IPS-18c (cell line): Measurements from ENCODE around the gene KRTAP5-11.
"Not testable (repeated sequence)": the region's sequence is repeated elsewhere in the genome, so short reads cannot be mapped to it uniquely, and the experiment has no call there.

Source experiments
- H3K4me3 ChIP-seq: 2 replicates; pipeline ENCODE4 v1.7.0; 2013; ENCODE audit warnings: low read depth, mild to moderate bottlenecking, low read length, moderate library complexity; ENCODE audit not compliant: insufficient read depth
- H3K9me3 ChIP-seq: one replicate; pipeline ENCODE4 v1.6.1; 2013; ENCODE audit warnings: mild to moderate bottlenecking, low read length, moderate library complexity; ENCODE audit not compliant: control insufficient read depth, insufficient read depth

KRTAP5-11 gene

DNA sequence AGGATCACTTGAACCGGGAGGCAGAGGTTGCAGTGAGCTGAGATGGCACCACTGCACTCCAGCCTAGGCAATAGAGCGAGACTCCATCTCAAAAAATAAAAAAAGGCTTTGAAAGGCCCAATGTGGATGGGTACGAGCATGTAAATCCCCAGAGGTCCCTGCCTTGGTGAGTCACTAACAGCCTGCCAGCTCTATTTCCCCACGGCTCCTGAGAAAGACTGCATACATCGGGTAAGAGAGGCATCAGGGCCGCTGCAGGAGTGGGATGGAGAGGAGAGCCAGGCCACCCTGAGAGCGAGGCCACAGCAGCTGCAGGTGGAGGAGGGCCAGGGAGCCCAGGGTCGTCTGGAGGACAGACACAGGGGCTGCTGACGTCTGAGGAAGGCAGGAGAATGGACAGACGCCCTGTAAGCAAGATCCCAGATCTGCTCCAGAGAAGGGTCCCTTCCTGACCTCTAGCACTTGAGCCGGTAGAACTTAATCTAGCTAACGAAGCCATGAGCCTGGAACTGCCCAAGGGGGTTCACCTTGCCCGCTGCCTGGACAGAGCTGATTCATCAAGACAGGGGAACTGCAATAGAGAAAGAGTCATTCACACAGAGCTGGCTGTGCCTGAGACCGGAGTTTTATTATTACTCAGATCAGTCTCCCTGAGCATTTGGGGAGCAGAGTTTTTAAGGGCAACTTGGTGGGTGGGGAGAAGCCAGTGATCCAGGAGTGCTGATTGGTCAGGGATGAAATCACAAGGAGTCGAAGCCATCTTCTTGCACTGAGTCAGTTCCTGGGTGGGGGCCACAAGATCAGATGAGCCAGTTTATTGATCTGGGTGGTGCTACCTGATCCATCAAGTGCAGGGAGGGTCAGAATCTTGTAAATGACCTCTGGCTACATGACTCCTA lies 39.5 kb downstream of the KRTAP5-11 start:
- H3K4me3 ChIP-seq: no peak overlapping the region; the same call in 1 of the 2 replicates
- H3K9me3 ChIP-seq: peaks cover 4% of the 10 kb centered on the region

DNA sequence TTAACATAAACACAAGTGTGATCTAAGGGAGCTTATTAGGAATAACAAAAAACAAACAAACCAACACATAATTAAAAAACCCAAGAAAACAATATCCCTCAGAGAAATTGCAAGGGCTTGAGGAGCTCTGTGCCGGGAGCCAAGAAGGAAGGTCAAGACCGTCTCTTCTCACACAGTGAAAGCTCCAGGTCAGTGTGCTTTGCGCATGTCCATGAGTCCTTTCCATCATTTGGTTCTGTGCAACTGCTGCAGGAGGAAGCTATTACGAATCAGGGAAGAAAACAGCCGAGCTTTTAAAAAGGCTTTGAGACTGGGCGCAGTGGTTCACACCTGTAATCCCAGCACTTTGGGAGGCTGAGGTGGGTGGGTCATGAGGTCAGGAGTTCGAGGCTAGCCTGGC lies 40.3 kb downstream of the KRTAP5-11 start:
- peaks cover 4% of the 10 kb centered on the region for H3K9me3 ChIP-seq

DNA sequence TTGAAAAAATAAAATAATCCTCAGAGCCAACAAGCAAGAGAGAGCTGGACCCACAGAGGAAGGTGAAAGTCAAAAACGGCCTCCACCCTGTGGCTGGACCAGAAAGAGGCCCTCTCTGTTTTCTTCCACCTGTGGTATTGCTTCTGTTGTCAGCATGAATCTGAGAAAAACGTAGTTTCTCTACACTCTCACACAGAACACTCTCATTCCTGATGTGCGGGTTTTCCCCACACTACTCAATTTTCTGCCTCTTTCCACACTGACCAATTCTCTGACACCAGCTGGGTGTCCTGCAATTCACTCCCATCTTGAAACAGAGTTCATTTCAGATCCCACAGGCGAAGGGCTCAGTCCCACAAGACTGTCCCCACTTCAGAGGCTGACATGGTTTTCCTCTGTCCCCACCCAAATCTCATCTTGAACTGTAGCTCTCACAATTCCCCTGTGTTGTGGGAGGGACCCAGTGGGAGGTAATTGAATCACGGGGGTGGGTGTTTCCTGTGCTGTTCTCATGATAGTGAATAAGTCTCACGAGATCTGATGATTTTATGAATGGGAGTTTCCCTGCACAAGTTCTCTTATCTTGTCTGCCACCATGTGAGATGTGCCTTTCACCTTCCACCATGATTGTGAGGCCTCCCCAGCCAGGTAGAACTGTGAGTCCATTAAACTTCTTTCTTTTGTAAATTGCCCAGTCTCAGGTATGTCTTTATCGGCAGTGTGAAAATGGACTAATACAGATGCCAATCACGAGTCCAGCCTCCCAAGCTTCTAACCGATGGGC lies 42.0 kb downstream of the KRTAP5-11 start:
- H3K9me3 ChIP-seq, H3K4me3 ChIP-seq: not testable (repeated sequence)

More for the DNA sequence above, 40.3 kb downstream of the KRTAP5-11 start:
- H3K4me3 ChIP-seq: no peak overlapping the region

DNA sequence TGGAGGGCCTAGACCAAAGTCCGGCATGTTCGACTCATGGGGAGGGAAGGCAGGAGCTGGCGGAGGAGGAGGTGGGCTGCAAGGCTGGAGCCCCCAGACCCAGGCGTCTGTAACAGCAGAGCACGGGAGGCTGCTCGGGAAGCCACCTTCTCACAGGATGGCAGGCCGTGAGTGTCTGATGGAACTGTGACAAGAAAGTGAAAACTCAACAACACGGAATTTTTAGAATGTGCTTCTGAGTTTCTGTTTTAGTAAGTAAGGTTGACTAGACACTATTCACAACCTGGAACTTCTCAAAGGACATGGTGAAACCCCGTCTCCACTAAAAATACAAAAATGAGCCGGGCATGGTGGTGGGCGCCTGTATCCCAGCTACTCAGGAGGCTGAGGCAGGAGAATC lies 42.7 kb downstream of the KRTAP5-11 start:
- H3K4me3 ChIP-seq: not testable (repeated sequence)

DNA sequence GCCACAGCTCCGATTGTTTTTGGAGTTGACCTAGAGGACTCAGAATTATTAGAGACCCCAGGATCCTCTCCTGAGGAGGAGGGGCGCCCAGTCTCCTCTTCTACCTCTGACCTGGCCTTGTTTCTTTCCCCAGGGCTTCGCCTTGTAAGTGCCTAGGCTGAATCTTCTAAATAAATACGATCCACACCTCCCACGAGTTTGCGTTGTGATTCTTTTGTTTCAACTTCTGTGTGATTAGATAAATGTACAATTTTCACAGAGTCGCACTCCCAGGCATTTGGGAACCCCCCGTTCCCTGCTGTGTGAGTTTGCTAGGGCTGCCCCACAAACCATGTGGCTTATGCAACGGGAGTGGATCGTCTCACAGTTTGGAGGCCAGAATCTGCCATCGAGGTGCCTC lies 43.7 kb downstream of the KRTAP5-11 start:
- no peak overlapping the region for H3K4me3 ChIP-seq
- peaks cover 4% of the 10 kb centered on the region for H3K9me3 ChIP-seq

More for the DNA sequence above, 42.7 kb downstream of the KRTAP5-11 start:
- H3K9me3 ChIP-seq: not testable (repeated sequence)

DNA sequence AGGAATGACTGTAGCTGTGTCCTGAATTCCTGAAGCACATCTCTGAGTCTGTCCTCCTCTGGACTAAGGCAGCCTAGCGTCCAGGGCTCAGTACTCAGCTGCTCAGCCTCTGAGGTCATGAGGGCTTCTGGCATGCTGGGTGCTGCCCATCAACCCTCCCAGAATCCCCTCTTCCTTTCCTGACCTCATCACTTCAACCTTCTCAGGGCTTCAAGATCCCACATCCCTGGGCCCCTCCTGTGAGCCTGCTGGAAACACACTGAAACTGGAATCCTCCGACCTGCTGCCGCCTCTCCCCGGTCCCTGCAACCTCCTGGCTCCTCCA lies 44.0 kb downstream of the KRTAP5-11 start:
- peaks cover 4% of the 10 kb centered on the region for H3K9me3 ChIP-seq
- no peak overlapping the region for H3K4me3 ChIP-seq

DNA sequence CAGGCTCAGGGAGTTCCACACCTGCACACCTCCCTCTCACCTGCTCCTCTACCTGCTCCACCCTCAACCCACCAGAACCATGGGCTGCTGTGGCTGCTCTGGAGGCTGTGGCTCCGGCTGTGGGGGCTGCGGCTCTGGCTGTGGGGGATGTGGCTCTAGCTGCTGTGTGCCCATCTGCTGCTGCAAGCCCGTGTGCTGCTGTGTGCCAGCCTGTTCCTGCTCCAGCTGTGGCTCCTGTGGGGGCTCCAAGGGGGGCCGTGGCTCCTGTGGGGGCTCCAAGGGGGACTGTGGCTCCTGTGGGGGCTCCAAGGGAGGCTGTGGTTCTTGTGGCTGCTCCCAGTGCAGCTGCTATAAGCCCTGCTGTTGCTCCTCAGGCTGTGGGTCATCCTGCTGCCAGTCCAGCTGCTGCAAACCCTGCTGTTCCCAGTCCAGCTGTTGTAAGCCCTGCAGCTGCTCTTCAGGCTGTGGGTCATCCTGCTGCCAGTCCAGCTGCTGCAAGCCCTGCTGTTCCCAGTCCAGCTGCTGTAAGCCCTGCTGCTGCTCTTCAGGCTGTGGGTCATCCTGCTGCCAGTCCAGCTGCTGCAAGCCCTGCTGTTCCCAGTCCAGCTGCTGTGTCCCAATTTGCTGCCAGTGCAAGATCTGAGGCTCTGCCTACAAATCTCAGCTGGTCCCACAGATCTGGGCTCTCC lies 44.6 kb downstream of the KRTAP5-11 start, which contains the start of gene KRTAP5-8:
Gene KRTAP5-8 (plus strand): TSS at position 49 of the 689 bp plus-strand sequence. CDS start 31 bp downstream, at position 80.
- not testable (repeated sequence) for H3K4me3 ChIP-seq, H3K9me3 ChIP-seq

DNA sequence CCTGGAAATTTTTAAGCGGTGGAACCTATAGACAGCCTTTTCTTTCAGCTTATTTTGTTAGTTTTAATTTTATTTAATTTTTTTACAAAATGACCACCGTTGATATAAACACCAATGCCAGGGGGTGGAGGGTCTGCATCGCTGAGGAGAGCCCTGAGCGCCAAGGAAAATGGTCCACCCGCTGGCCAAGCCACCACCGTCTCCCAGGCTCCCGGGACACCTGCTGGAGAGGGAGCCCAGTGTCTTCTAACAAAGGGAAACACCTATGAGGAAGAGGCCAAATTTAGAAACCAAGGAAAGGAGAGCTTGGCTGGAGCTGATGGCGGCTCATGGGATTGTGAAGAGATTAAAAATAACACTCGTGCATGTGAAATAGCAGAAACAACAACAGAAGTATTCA lies 45.1 kb downstream of the KRTAP5-11 start:
- H3K4me3 ChIP-seq: no peak overlapping the region
- peaks cover 4% of the 10 kb centered on the region for H3K9me3 ChIP-seq

DNA sequence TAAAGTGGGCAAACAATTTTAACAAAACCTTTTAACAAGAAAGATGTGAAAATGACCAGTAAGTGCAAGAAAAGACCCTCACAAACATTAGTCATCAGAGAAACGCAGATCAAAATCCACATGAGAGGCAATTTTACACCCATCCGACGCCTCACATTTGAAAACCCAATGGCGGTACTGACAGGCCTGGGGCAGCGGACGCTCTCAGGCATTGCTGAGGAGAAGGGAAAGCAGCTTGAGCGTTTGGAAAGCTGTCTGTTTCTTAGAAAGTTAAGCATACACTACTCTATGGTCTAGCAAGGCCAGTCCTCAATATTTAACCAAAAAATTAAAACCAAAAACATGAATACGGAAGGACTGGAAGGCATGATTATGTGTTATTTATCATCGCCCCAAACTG lies 46.9 kb downstream of the KRTAP5-11 start:
- H3K4me3 ChIP-seq: no peak overlapping the region
- no peaks in the 10 kb centered on the region for H3K9me3 ChIP-seq

DNA sequence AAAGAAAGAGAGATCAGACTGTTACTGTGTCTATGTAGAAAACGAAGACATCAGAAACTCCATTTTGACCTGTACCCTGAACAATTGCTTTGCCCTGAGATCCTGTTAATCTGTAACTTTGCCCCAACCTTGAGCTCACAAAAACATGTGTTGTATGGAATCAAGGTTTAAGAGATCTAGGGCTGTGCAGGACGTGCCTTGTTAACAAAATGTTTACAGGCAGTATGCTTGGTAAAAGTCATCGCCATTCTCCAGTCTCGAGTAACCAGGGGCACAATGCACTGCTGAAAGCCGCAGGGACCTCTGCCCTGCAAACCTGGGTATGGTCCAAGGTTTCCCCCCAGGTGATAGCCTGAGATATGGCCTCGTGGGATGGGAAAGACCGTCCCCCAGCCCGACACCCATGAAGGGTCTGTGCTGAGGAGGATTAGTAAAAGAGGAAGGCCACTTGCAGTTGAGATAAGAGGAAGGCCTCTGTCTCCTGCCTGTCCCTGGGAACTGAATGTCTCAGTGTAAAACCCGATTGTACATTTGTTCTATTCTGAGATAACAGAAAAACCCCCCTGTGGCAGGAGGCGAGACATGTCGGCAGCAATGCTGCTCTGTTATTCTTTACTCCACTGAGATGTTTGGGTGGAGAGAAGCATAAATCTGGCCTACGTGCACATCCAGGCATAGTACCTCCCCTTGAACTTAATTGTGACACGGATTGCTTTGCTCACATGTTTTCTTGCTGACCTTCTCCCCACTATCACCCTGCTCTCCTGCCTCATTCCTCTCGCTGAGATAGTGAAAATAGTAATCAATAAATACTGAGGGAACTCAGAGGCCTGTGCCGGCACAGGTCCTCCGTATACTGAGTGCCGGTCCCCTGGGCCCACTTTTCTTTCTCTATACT lies 47.7 kb downstream of the KRTAP5-11 start:
- H3K4me3 ChIP-seq, H3K9me3 ChIP-seq: not testable (repeated sequence)

DNA sequence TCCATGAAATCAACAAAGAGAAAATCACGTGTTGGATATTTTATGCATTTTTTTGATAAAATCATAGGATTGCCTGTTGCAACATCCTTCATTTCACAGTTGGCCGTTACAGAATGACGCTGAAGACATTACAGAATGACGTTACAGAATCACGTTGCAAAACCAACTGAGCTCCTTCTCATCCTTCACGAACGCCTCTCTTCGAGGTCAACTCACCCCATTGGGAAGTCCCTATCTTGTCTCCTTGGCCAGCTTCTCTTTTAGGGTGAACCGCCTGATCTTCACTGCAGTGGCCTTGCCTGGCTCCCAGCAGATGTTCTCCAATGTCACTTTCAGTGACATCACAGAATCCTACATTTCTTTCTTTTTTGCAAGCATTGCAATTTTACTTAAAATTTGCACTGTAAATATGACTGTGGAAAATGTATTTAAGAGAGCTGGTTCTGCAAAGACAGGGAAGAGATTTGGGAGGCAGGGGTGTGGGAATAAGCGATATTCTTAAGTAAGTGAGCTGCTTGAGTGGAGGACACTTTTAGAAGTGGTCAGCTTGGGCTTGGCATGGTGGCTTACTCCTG lies 50.6 kb downstream of the KRTAP5-11 start:
- H3K4me3 ChIP-seq: no peak overlapping the region
- H3K9me3 ChIP-seq: no peaks in the 10 kb centered on the region
